MG63 (cell line): ENCODE results near the gene EEF1AKMT2. TPM values are rescaled to one million over a fixed set of nuclear protein-coding genes. Genes with fewer than 3 reads are reported as not detected.
"Not testable (repeated sequence)": the region's sequence is repeated elsewhere in the genome, so short reads cannot be mapped to it uniquely, and the experiment has no call there.

Experiments
- DNase-seq: peaks from one replicate; pipeline ENCODE4 v3.0.0-alpha.2; 2020
- H3K27me3 ChIP-seq: fragments of 250-450 bp; sonication (Bioruptor Pico); 2 replicates; pipeline ENCODE4 v1.5.1; 2020; ENCODE audit warnings: mild to moderate bottlenecking, moderate library complexity
- H3K36me3 ChIP-seq: fragments of 250-450 bp; sonication (Bioruptor Pico); 2 replicates; pipeline ENCODE4 v1.5.1; 2020; ENCODE audit warnings: mild to moderate bottlenecking, moderate library complexity
- H3K4me3 ChIP-seq: fragments of 250-450 bp; sonication (Bioruptor Pico); 2 replicates; pipeline ENCODE4 v1.5.1; 2020; ENCODE audit warnings: mild to moderate bottlenecking, moderate library complexity
- H3K9me3 ChIP-seq: fragments of 250-450 bp; sonication (Bioruptor Pico); 2 replicates; pipeline ENCODE4 v1.5.1; 2020; ENCODE audit warnings: mild to moderate bottlenecking, moderate library complexity
- total RNA-seq: library from RNA; depleted of rRNA; stranded (reverse); fragments of >200 nt; shearing (Covaris generic); gene quantifications from 2 replicates; pipeline ENCODE4 v1.2.3, GENCODE V29; 2014; ENCODE audit warnings: low replicate concordance

Gene EEF1AKMT2
- total RNA-seq, 1 experiment from 2014 or later, result 23.1 TPM

GRCh38 chr10:124782900-124783299 lies 8.8 kb downstream of the EEF1AKMT2 start:
- peaks cover 48% of the 10 kb centered on the region for H3K36me3 ChIP-seq

GRCh38 chr10:124768791-124769190 lies 22.9 kb downstream of the EEF1AKMT2 start:
- H3K4me3 ChIP-seq, result no peak overlapping the region
- DNase-seq, result no peak
- H3K36me3 ChIP-seq, result peaks cover 64% of the 10 kb centered on the region
- H3K27me3 ChIP-seq, result no peaks in the 10 kb centered on the region
- no peaks in the 10 kb centered on the region; the same call in 1 of the 2 replicates for H3K9me3 ChIP-seq

More at GRCh38 chr10:124782900-124783299, 8.8 kb downstream of the EEF1AKMT2 start:
- not testable (repeated sequence) for DNase-seq, H3K27me3 ChIP-seq, H3K9me3 ChIP-seq, H3K4me3 ChIP-seq

- no peaks in the 10 kb centered on the region for H3K27me3 ChIP-seq
- H3K9me3 ChIP-seq, result no peaks in the 10 kb centered on the region
- no peak for DNase-seq
- no peak overlapping the region for H3K4me3 ChIP-seq
- H3K36me3 ChIP-seq, result peaks cover 65% of the 10 kb centered on the region
Observed at GRCh38 chr10:124765256-124765655, 26.4 kb downstream of the EEF1AKMT2 start.

GRCh38 chr10:124763267-124763666 lies 28.4 kb downstream of the EEF1AKMT2 start:
- H3K4me3 ChIP-seq, result no peak overlapping the region
- H3K9me3 ChIP-seq, result no peaks in the 10 kb centered on the region
- peaks cover 74% of the 10 kb centered on the region for H3K36me3 ChIP-seq
- no peaks in the 10 kb centered on the region for H3K27me3 ChIP-seq
- no peak for DNase-seq

GRCh38 chr10:124762281-124762680 lies 29.4 kb downstream of the EEF1AKMT2 start:
- DNase-seq, result no peak
- Histone ChIP-seq H3K4me3 (no peak overlapping the region), H3K36me3 (peaks cover 76% of the 10 kb centered on the region), H3K9me3 (no peaks in the 10 kb centered on the region), H3K27me3 (no peaks in the 10 kb centered on the region)

- Histone ChIP-seq H3K27me3 (no peaks in the 10 kb centered on the region), H3K9me3 (no peaks in the 10 kb centered on the region), H3K4me3 (no peak overlapping the region), H3K36me3 (peaks cover 60% of the 10 kb centered on the region)
- DNase-seq, result no peak
Observed at GRCh38 chr10:124756156-124756903, 35.4 kb downstream of the EEF1AKMT2 start.

GRCh38 chr10:124755581-124755980 lies 36.1 kb downstream of the EEF1AKMT2 start:
- Histone ChIP-seq H3K9me3 (no peaks in the 10 kb centered on the region), H3K4me3 (no peak overlapping the region), H3K36me3 (peaks cover 55% of the 10 kb centered on the region), H3K27me3 (no peaks in the 10 kb centered on the region)
- no peak for DNase-seq

- Histone ChIP-seq H3K27me3 (no peaks in the 10 kb centered on the region), H3K4me3 (no peak overlapping the region), H3K36me3 (peaks cover 45% of the 10 kb centered on the region), H3K9me3 (no peaks in the 10 kb centered on the region)
- DNase-seq, result no peak
Observed at GRCh38 chr10:124754227-124754626, 37.5 kb downstream of the EEF1AKMT2 start.

- DNase-seq, result no peak
- Histone ChIP-seq H3K27me3 (no peaks in the 10 kb centered on the region), H3K36me3 (peaks cover 20% of the 10 kb centered on the region), H3K9me3 (no peaks in the 10 kb centered on the region), H3K4me3 (no peak overlapping the region)
Observed at GRCh38 chr10:124748953-124749645, 42.6 kb downstream of the EEF1AKMT2 start.

- Histone ChIP-seq H3K27me3 (no peaks in the 10 kb centered on the region), H3K9me3 (no peaks in the 10 kb centered on the region), H3K36me3 (peaks cover 14% of the 10 kb centered on the region), H3K4me3 (no peak overlapping the region)
- DNase-seq, result no peak
Observed at GRCh38 chr10:124748166-124748565, 43.5 kb downstream of the EEF1AKMT2 start.

GRCh38 chr10:124747745-124748144 lies 43.9 kb downstream of the EEF1AKMT2 start:
- Histone ChIP-seq H3K9me3 (no peaks in the 10 kb centered on the region), H3K36me3 (peaks cover 14% of the 10 kb centered on the region), H3K27me3 (no peaks in the 10 kb centered on the region), H3K4me3 (no peak overlapping the region)
- no peak for DNase-seq

GRCh38 chr10:124746992-124747391 lies 44.7 kb downstream of the EEF1AKMT2 start:
- H3K36me3 ChIP-seq, result peaks cover 14% of the 10 kb centered on the region

GRCh38 chr10:124746447-124746846 lies 45.2 kb downstream of the EEF1AKMT2 start:
- not testable (repeated sequence) for H3K4me3 ChIP-seq, DNase-seq, H3K27me3 ChIP-seq, H3K9me3 ChIP-seq
- H3K36me3 ChIP-seq, result peaks cover 14% of the 10 kb centered on the region

More at GRCh38 chr10:124746992-124747391, 44.7 kb downstream of the EEF1AKMT2 start:
- Histone ChIP-seq H3K27me3 (no peaks in the 10 kb centered on the region), H3K9me3 (no peaks in the 10 kb centered on the region), H3K4me3 (no peak overlapping the region)
- DNase-seq, result no peak

- no peaks in the 10 kb centered on the region for H3K27me3 ChIP-seq
- H3K9me3 ChIP-seq, result no peaks in the 10 kb centered on the region
- H3K36me3 ChIP-seq, result peaks cover 14% of the 10 kb centered on the region
- no peak for DNase-seq
- H3K4me3 ChIP-seq, result no peak overlapping the region
Observed at GRCh38 chr10:124745673-124746072, 46.0 kb downstream of the EEF1AKMT2 start.

- Histone ChIP-seq H3K27me3 (no peaks in the 10 kb centered on the region), H3K9me3 (no peaks in the 10 kb centered on the region), H3K36me3 (peaks cover 14% of the 10 kb centered on the region), H3K4me3 (peak overlapping the region; percentile 41)
- DNase-seq, result no peak
Observed at GRCh38 chr10:124745252-124745651, 46.4 kb downstream of the EEF1AKMT2 start.

- no peaks in the 10 kb centered on the region for H3K9me3 ChIP-seq
- peaks cover 10% of the 10 kb centered on the region for H3K36me3 ChIP-seq
- H3K27me3 ChIP-seq, result no peaks in the 10 kb centered on the region
- peak within 1 kb of the TSS; percentile 58 for H3K4me3 ChIP-seq
- DNase-seq, result peak; percentile 86
Observed at GRCh38 chr10:124744102-124745050, 47.3 kb downstream of the EEF1AKMT2 start, which contains the start of gene FAM53B. Gene FAM53B, minus strand, starts transcription at chr10:124744378. Its CDS starts 37,665 bp downstream, at chr10:124706713.
